Tibial nerve (tissue), 4 donors: ENCODE results near the gene PTBP1. TPM values are rescaled to one million over a fixed set of nuclear protein-coding genes. Genes with fewer than 3 reads are reported as not detected.

ENCODE experiments used
- DNase-seq, 2 donors: peaks; one replicate each; pipeline ENCODE4 v3.0.0-alpha.2; 2019; ENCODE audit warnings: low spot score in 2 of 2
- H3K27ac ChIP-seq, 4 donors: fragments of 200-600 bp; sonication (generic) in 3 of 4; one replicate each; pipeline ENCODE4 v1.5.1; 2017 to 2019; ENCODE audit warnings: mild to moderate bottlenecking in 1 of 4
- H3K27me3 ChIP-seq, 2 donors: fragments of 200-600 bp; sonication (generic) in 1 of 2; one replicate each; pipeline versions ENCODE4 v1.5.1 to v1.6.0; 2017 to 2019
- H3K36me3 ChIP-seq, 3 donors: fragments of 200-600 bp; sonication (generic); one replicate each; pipeline ENCODE4 v1.5.1; 2018 to 2019
- H3K4me1 ChIP-seq, 4 donors: fragments of 200-600 bp; sonication (generic) in 3 of 4; one replicate each; pipeline ENCODE4 v1.5.1; 2017 to 2019
- H3K4me3 ChIP-seq, 4 donors: fragments of 200-600 bp; sonication (generic) in 3 of 4; one replicate each; pipeline ENCODE4 v1.5.1; 2017 to 2019; ENCODE audit warnings: mild to moderate bottlenecking in 1 of 4, moderate library complexity in 1 of 4
- H3K9me3 ChIP-seq, 4 donors: fragments of 200-600 bp; sonication (generic) in 3 of 4; one replicate each; pipeline ENCODE4 v1.5.1; 2017 to 2019
- CTCF ChIP-seq, 5 experiments: fragments of 200-600 bp in 3 of 5; fragments of 450-650 bp in 2 of 5; sonication (generic) in 3 of 5; IDR thresholded peaks; one replicate each; pipeline ENCODE4 v1.5.1; 2016 to 2019; ENCODE audit warnings: antibody characterized with exemption in 5 of 5, mild to moderate bottlenecking in 3 of 5, moderate library complexity in 2 of 5
- EP300 ChIP-seq, 2 donors: sonication (generic); formaldehyde crosslinking; IDR thresholded peaks; one replicate each; pipeline ENCODE4 v1.6.1; 2017; ENCODE audit warnings: antibody characterized with exemption in 2 of 2, mild to moderate bottlenecking in 1 of 2
- POLR2A ChIP-seq, 2 donors: fragments of 450-650 bp; IDR thresholded peaks; one replicate each; pipeline ENCODE4 v1.6.1; 2017; ENCODE audit warnings: antibody characterized with exemption in 2 of 2, mild to moderate bottlenecking in 2 of 2, moderate library complexity in 2 of 2
- WGBS, 2 donors: methylation state at CpG; one replicate each; pipeline ENCODE4 v1.1.5; 2018; 5-methylcytosine and 5-hydroxymethylcytosine counted together
- total RNA-seq, 4 donors: library from RNA; depleted of rRNA; stranded (reverse); fragments of >200 nt; gene quantifications; one replicate each; pipeline ENCODE4 v1.1.0, GENCODE V29; 2016

Gene PTBP1
- total RNA-seq, 4 donors from 2014 or later = 118 to 205 (median 141) TPM

GRCh38 chr19:756236-756635 is 41.0 kb upstream of the PTBP1 start:
- TF ChIP-seq EP300 (IDR thresholded peaks at IDR 0.05) = no peak
- TF ChIP-seq CTCF (IDR thresholded peaks at IDR 0.05) = no peak
- no peak for TF ChIP-seq POLR2A (IDR thresholded peaks at IDR 0.05)
- H3K4me3 ChIP-seq = no peak overlapping the region
- H3K4me1 ChIP-seq = peaks cover 0 to 19% (median 0%) of the 10 kb centered on the region in 4 donors
- DNase-seq = no peak
- H3K27me3 ChIP-seq = no peaks in the 10 kb centered on the region
- no peak overlapping the region for H3K27ac ChIP-seq
- H3K36me3 ChIP-seq = no peaks in the 10 kb centered on the region
- H3K9me3 ChIP-seq = peaks cover 0 to 12% (median 0%) of the 10 kb centered on the region in 4 donors

GRCh38 chr19:756821-757688 is 40.2 kb upstream of the PTBP1 start:
- H3K4me1 ChIP-seq = peaks cover 0 to 14% (median 0%) of the 10 kb centered on the region in 4 donors
- peaks cover 0 to 12% (median 0%) of the 10 kb centered on the region in 4 donors for H3K9me3 ChIP-seq
- no peak for TF ChIP-seq POLR2A (IDR thresholded peaks at IDR 0.05)
- H3K27ac ChIP-seq = no peak overlapping the region
- no peaks in the 10 kb centered on the region for H3K27me3 ChIP-seq
- H3K36me3 ChIP-seq = no peaks in the 10 kb centered on the region
- 87 to 89% methylated on average over 33 of the region's 36 CpGs for WGBS, 2 donors
- DNase-seq = no peak
- no peak overlapping the region for H3K4me3 ChIP-seq

GRCh38 chr19:757811-758668 is 39.2 kb upstream of the PTBP1 start:
- Histone ChIP-seq H3K4me3 (no peak overlapping the region), H3K9me3 (peaks cover 0 to 12% (median 0%) of the 10 kb centered on the region in 4 donors), H3K27ac (no peak overlapping the region), H3K27me3 (no peaks in the 10 kb centered on the region), H3K36me3 (no peaks in the 10 kb centered on the region), H3K4me1 (peaks cover 0 to 9% (median 0%) of the 10 kb centered on the region in 4 donors)
- WGBS, 2 donors = 94 to 95% methylated on average over 40 to 49 of the region's 50 CpGs
- no peak for DNase-seq
- TF ChIP-seq EP300 (IDR thresholded peaks at IDR 0.05) = no peak
- TF ChIP-seq POLR2A (IDR thresholded peaks at IDR 0.05) = no peak
- no peak for TF ChIP-seq CTCF (IDR thresholded peaks at IDR 0.05)

- Histone ChIP-seq H3K27me3 (no peaks in the 10 kb centered on the region), H3K4me1 (no peaks in the 10 kb centered on the region), H3K9me3 (peaks cover 0 to 9% (median 0%) of the 10 kb centered on the region in 4 donors), H3K36me3 (no peaks in the 10 kb centered on the region), H3K4me3 (no peak overlapping the region), H3K27ac (no peak overlapping the region)
- DNase-seq = no peak
- TF ChIP-seq POLR2A (IDR thresholded peaks at IDR 0.05) (no peak), CTCF (IDR thresholded peaks at IDR 0.05) (no peak), EP300 (IDR thresholded peaks at IDR 0.05) (no peak)
- 92 to 96% methylated on average over 10 of the region's 10 CpGs for WGBS, 2 donors
Observed at GRCh38 chr19:763181-763580, 34.1 kb upstream of the PTBP1 start.

GRCh38 chr19:763869-764268 is 33.4 kb upstream of the PTBP1 start:
- no peak overlapping the region for H3K4me3 ChIP-seq
- H3K4me1 ChIP-seq = no peaks in the 10 kb centered on the region
- no peaks in the 10 kb centered on the region for H3K27me3 ChIP-seq
- WGBS, 2 donors = 93 to 96% methylated on average over 5 of the region's 6 CpGs
- TF ChIP-seq POLR2A (IDR thresholded peaks at IDR 0.05) (no peak), CTCF (IDR thresholded peaks at IDR 0.05) (no peak), EP300 (IDR thresholded peaks at IDR 0.05) (no peak)
- H3K27ac ChIP-seq = no peak overlapping the region
- no peaks in the 10 kb centered on the region for H3K36me3 ChIP-seq
- H3K9me3 ChIP-seq = peaks cover 0 to 2% (median 0%) of the 10 kb centered on the region in 4 donors
- DNase-seq = no peak
